OCI-LY1 (cell line): ENCODE results near the gene ATP11A.

Experiments
- H2AFZ ChIP-seq: fragments of 200-600 bp; sonication (generic), shearing (Covaris generic); 2 replicates; pipeline ENCODE4 v1.6.0; 2014; ENCODE audit warnings: antibody characterized with exemption, mild to moderate bottlenecking, low read length
- H3F3A ChIP-seq: fragments of 200-600 bp; sonication (generic), shearing (Covaris generic); 2 replicates; pipeline ENCODE4 v1.6.0; 2014; ENCODE audit warnings: mild to moderate bottlenecking, antibody characterized with exemption, low read length, moderate library complexity; ENCODE audit not compliant: insufficient read depth
- H3K27ac ChIP-seq: fragments of 200-600 bp; sonication (generic); 2 replicates; pipeline ENCODE4 v1.5.1; 2014; ENCODE audit warnings: low read length, mixed run types, mild to moderate bottlenecking, low read depth; ENCODE audit not compliant: poor library complexity, severe bottlenecking
- H3K27me3 ChIP-seq: fragments of 200-600 bp; sonication (generic); 2 replicates; pipeline ENCODE4 v1.6.0; 2014; ENCODE audit warnings: antibody characterized with exemption, mild to moderate bottlenecking, low read length, moderate library complexity; ENCODE audit not compliant: insufficient read depth
- H3K36me3 ChIP-seq: fragments of 200-600 bp; sonication (generic); 2 replicates; pipeline ENCODE4 v1.6.1; 2014; ENCODE audit warnings: mild to moderate bottlenecking, antibody characterized with exemption, low read length, moderate library complexity, mixed read lengths; ENCODE audit not compliant: insufficient read depth
- H3K4me1 ChIP-seq: fragments of 200-600 bp; sonication (generic); 2 replicates; pipeline ENCODE4 v1.5.1; 2014; ENCODE audit warnings: mild to moderate bottlenecking, low read length, moderate library complexity; ENCODE audit not compliant: insufficient read depth, severe bottlenecking
- H3K4me2 ChIP-seq: fragments of 200-600 bp; sonication (generic), shearing (Covaris generic); 2 replicates; pipeline ENCODE4 v1.6.1; 2014; ENCODE audit warnings: low read length
- H3K4me3 ChIP-seq: fragments of 200-600 bp; sonication (generic); 2 replicates; pipeline ENCODE4 v1.5.1; 2014; ENCODE audit warnings: low read length, low read depth, mild to moderate bottlenecking, mixed read lengths; ENCODE audit not compliant: poor library complexity, severe bottlenecking
- H3K79me2 ChIP-seq: fragments of 200-600 bp; shearing (Covaris generic); 2 replicates; pipeline ENCODE4 v1.6.1; 2016; ENCODE audit warnings: mixed run types, low read length, mixed read lengths; ENCODE audit not compliant: insufficient read depth
- H3K9ac ChIP-seq: fragments of 200-600 bp; sonication (generic), shearing (Covaris generic); 2 replicates; pipeline ENCODE4 v1.6.1; 2014; ENCODE audit warnings: mild to moderate bottlenecking, low read length, mixed read lengths
- H3K9me2 ChIP-seq: fragments of 200-600 bp; sonication (generic), shearing (Covaris generic); 2 replicates; pipeline ENCODE4 v1.6.1; 2014; ENCODE audit warnings: low read depth, mild to moderate bottlenecking, low read length, mixed read lengths
- H3K9me3 ChIP-seq: fragments of 200-600 bp; shearing (Covaris generic); 2 replicates; pipeline ENCODE4 v1.6.1; 2014; ENCODE audit warnings: low read length, mixed read lengths
- H4K20me1 ChIP-seq: fragments of 200-600 bp; sonication (generic), shearing (Covaris generic); 2 replicates; pipeline ENCODE4 v1.6.0; 2016; ENCODE audit warnings: mild to moderate bottlenecking, low read length; ENCODE audit not compliant: insufficient read depth
- EZH2 ChIP-seq: fragments of 200-600 bp; sonication (generic), shearing (Covaris generic); IDR thresholded peaks from 2 replicates; pipeline ENCODE4 v1.8.0; 2017; ENCODE audit warnings: borderline replicate concordance, mixed run types, mild to moderate bottlenecking, antibody characterized with exemption, low read length, moderate library complexity, mixed read lengths
- TF ChIP-seq, protein P1 (sequence below): fragments of 200-600 bp; sonication (generic), shearing (Covaris generic); IDR thresholded peaks from 2 replicates; pipeline ENCODE4 v1.5.1; 2017; ENCODE audit warnings: mild to moderate bottlenecking, antibody characterized with exemption, low read length, moderate library complexity, mixed read lengths

ATP11A gene

DNA sequence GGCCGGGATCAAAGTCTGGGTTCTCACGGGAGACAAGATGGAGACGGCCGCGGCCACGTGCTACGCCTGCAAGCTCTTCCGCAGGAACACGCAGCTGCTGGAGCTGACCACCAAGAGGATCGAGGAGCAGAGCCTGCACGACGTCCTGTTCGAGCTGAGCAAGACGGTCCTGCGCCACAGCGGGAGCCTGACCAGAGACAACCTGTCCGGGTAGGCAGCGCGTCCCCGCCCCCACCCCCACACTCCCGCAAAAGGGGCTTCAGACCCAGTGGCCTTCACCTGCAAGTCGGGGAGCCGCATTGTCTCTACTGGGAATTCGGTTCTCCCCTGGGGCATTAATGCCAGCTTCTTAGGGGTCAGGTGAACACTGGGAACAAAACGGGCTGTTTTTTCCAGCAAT, 164.5 kb downstream of the ATP11A start:
- Histone ChIP-seq H4K20me1 (no peaks in the 10 kb centered on the region), H2AFZ (no peak overlapping the region), H3K27ac (no peak overlapping the region), H3K9me2 (no peaks in the 10 kb centered on the region), H3K79me2 (no peaks in the 10 kb centered on the region), H3K27me3 (no peaks in the 10 kb centered on the region; the same call in 1 of the 2 replicates), H3F3A (no peaks in the 10 kb centered on the region), H3K36me3 (peaks cover 26% of the 10 kb centered on the region), H3K9me3 (0 out of 2 replicates have a peak, but pooled peaks cover 6% of the 10 kb centered on the region), H3K9ac (no peak overlapping the region), H3K4me3 (no peak overlapping the region), H3K4me1 (peaks cover 1% of the 10 kb centered on the region), H3K4me2 (no peak overlapping the region)
- no peak for TF ChIP-seq EZH2
- TF ChIP-seq, protein P1, sequence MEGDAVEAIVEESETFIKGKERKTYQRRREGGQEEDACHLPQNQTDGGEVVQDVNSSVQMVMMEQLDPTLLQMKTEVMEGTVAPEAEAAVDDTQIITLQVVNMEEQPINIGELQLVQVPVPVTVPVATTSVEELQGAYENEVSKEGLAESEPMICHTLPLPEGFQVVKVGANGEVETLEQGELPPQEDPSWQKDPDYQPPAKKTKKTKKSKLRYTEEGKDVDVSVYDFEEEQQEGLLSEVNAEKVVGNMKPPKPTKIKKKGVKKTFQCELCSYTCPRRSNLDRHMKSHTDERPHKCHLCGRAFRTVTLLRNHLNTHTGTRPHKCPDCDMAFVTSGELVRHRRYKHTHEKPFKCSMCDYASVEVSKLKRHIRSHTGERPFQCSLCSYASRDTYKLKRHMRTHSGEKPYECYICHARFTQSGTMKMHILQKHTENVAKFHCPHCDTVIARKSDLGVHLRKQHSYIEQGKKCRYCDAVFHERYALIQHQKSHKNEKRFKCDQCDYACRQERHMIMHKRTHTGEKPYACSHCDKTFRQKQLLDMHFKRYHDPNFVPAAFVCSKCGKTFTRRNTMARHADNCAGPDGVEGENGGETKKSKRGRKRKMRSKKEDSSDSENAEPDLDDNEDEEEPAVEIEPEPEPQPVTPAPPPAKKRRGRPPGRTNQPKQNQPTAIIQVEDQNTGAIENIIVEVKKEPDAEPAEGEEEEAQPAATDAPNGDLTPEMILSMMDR = no peak

DNA sequence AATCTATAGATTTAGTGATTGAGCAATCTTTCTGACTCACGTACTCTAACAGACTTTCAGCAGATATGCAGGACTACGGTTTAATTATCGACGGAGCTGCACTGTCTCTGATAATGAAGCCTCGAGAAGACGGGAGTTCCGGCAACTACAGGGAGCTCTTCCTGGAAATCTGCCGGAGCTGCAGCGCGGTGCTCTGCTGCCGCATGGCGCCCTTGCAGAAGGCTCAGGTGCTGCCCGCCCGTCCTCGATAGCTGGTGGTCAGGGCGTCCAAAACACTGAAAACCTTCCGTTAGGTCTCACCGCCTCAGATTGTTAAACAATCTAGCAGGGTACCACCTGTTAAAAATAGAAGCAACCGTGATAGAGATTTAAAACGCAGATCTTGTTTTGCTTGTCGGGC, 166.0 kb downstream of the ATP11A start:
- TF ChIP-seq, protein P1 = no peak
- no peak for TF ChIP-seq EZH2

DNA sequence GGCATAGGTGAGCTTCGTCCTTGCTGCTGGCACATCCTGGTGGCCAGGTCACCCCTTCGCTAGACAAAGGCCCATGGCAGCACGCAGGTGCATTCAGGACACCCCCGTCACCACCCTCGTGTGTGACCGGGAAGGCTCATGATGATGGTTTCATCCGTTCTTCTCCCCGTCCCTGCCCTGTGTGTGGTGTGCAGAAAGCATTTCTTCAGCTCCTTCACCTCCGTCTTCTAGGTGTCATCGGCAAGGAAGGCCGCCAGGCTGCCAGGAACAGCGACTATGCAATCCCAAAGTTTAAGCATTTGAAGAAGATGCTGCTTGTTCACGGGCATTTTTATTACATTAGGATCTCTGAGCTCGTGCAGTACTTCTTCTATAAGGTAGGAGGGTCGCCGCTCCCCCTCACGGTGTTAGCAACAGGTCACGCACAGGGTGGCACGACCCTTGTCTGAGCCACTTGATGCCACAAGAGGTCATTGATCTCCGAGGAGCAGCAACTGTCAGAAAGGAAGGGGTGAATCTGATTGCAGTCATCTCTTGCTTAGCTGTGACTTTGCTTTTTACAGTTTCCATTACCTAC, 168.2 kb downstream of the ATP11A start:
- TF ChIP-seq EZH2 = no peak
- TF ChIP-seq, protein P1 = no peak
- Histone ChIP-seq H4K20me1 (no peaks in the 10 kb centered on the region), H3K36me3 (peaks cover 22% of the 10 kb centered on the region), H3K27me3 (no peaks in the 10 kb centered on the region), H3K9me3 (no peaks in the 10 kb centered on the region), H3K79me2 (no peaks in the 10 kb centered on the region), H3K27ac (no peak overlapping the region), H3K9me2 (no peaks in the 10 kb centered on the region), H3K4me3 (no peak overlapping the region), H3K9ac (no peak overlapping the region), H3K4me1 (peaks cover 9% of the 10 kb centered on the region), H3K4me2 (no peak overlapping the region), H2AFZ (no peak overlapping the region), H3F3A (no peaks in the 10 kb centered on the region)

More for the DNA sequence above, 166.0 kb downstream of the ATP11A start:
- H3K27me3 ChIP-seq = no peaks in the 10 kb centered on the region
- no peak overlapping the region for H3K27ac ChIP-seq
- H3K9me2 ChIP-seq = no peaks in the 10 kb centered on the region
- H4K20me1 ChIP-seq = no peaks in the 10 kb centered on the region
- peaks cover 19% of the 10 kb centered on the region for H3K36me3 ChIP-seq
- no peak overlapping the region for H2AFZ ChIP-seq
- H3F3A ChIP-seq = no peaks in the 10 kb centered on the region
- no peaks in the 10 kb centered on the region for H3K9me3 ChIP-seq
- H3K4me3 ChIP-seq = no peak overlapping the region
- H3K4me1 ChIP-seq = peaks cover 9% of the 10 kb centered on the region
- no peak overlapping the region for H3K9ac ChIP-seq
- H3K79me2 ChIP-seq = no peaks in the 10 kb centered on the region
- no peak overlapping the region for H3K4me2 ChIP-seq
